Measurements from ENCODE around the gene STAB1.

Gene STAB1

GRCh38 chr3:52458031-52458760, 36.9 kb upstream of the STAB1 start:
- TF ChIP-seq CREB5 (CRISPR knock-in tag; IDR thresholded peaks at IDR 0.05; ENCODE audit: low read depth) (no peak), RARB (CRISPR knock-in tag; IDR thresholded peaks at IDR 0.05) (no peak), OSR1 (CRISPR knock-in tag; IDR thresholded peaks at IDR 0.05) (no peak)
- ATAC-seq: no peak

- TF ChIP-seq PATZ1 (CRISPR knock-in tag; IDR thresholded peaks at IDR 0.05; ENCODE audit: borderline replicate concordance): no peak
- no peak for TF ChIP-seq ESRRG (CRISPR knock-in tag; IDR thresholded peaks at IDR 0.05)
- TF ChIP-seq ZFP3 (CRISPR knock-in tag; IDR thresholded peaks at IDR 0.05): no peak
- TF ChIP-seq BACH2 (CRISPR knock-in tag; IDR thresholded peaks at IDR 0.05; ENCODE audit: borderline replicate concordance): no peak
- TF ChIP-seq ZC3H10 (CRISPR knock-in tag; IDR thresholded peaks at IDR 0.05): no peak
- no peak for TF ChIP-seq CREB5 (CRISPR knock-in tag; IDR thresholded peaks at IDR 0.05; ENCODE audit: low read depth)
- TF ChIP-seq ZNF565 (CRISPR knock-in tag; conservative IDR thresholded peaks at IDR 0.05; ENCODE audit: low read depth): no peak
- no peak for TF ChIP-seq ZNF8 (CRISPR knock-in tag; IDR thresholded peaks at IDR 0.05)
- TF ChIP-seq GLIS3 (CRISPR knock-in tag; IDR thresholded peaks at IDR 0.05): no peak
- TF ChIP-seq ZNF70 (CRISPR knock-in tag; IDR thresholded peaks at IDR 0.05): no peak
- TF ChIP-seq TOX (CRISPR knock-in tag; IDR thresholded peaks at IDR 0.05; ENCODE audit: borderline replicate concordance): no peak
- no peak for TF ChIP-seq ARNTL (CRISPR knock-in tag; IDR thresholded peaks at IDR 0.05; ENCODE audit: borderline replicate concordance, low read depth)
- TF ChIP-seq CSRNP3 (CRISPR knock-in tag; IDR thresholded peaks at IDR 0.05): no peak
- no peak for ATAC-seq
Measured at GRCh38 chr3:52458770-52459545, 36.2 kb upstream of the STAB1 start.

GRCh38 chr3:52461874-52462273, 33.3 kb upstream of the STAB1 start:
- no peak for TF ChIP-seq SNAI2 (CRISPR knock-in tag; IDR thresholded peaks at IDR 0.05)
- TF ChIP-seq PPARA (CRISPR knock-in tag; IDR thresholded peaks at IDR 0.05; ENCODE audit: borderline replicate concordance): no peak
- no peak for TF ChIP-seq ZFP3 (CRISPR knock-in tag; IDR thresholded peaks at IDR 0.05)
- no peak for TF ChIP-seq PATZ1 (CRISPR knock-in tag; IDR thresholded peaks at IDR 0.05; ENCODE audit: borderline replicate concordance)
- TF ChIP-seq ZNF70 (CRISPR knock-in tag; IDR thresholded peaks at IDR 0.05): no peak
- no peak for TF ChIP-seq POU6F1 (CRISPR knock-in tag; IDR thresholded peaks at IDR 0.05; ENCODE audit: borderline replicate concordance, low read depth)
- TF ChIP-seq OSR1 (CRISPR knock-in tag; IDR thresholded peaks at IDR 0.05): no peak
- no peak for TF ChIP-seq ISL1 (CRISPR knock-in tag; IDR thresholded peaks at IDR 0.05)
- TF ChIP-seq ZFP30 (CRISPR knock-in tag; IDR thresholded peaks at IDR 0.05): no peak
- no peak for TF ChIP-seq CREB5 (CRISPR knock-in tag; IDR thresholded peaks at IDR 0.05; ENCODE audit: low read depth)
- TF ChIP-seq TCF4 (CRISPR knock-in tag; IDR thresholded peaks at IDR 0.05; ENCODE audit: borderline replicate concordance): no peak
- TF ChIP-seq GLIS3 (CRISPR knock-in tag; IDR thresholded peaks at IDR 0.05): no peak
- no peak for TF ChIP-seq RARB (CRISPR knock-in tag; IDR thresholded peaks at IDR 0.05)
- TF ChIP-seq TSHZ2 (CRISPR knock-in tag; IDR thresholded peaks at IDR 0.05): no peak
- TF ChIP-seq ZNF8 (CRISPR knock-in tag; IDR thresholded peaks at IDR 0.05): no peak
- TF ChIP-seq ESRRG (CRISPR knock-in tag; IDR thresholded peaks at IDR 0.05): no peak
- ATAC-seq: no peak
